Sigmoid colon (tissue), 7 donors: ENCODE data around the gene AHCYL2. TPM values are rescaled to one million over a fixed set of nuclear protein-coding genes. Genes with fewer than 3 reads are reported as not detected.

Experiments used
- DNase-seq: peaks from one replicate; pipeline ENCODE4 v3.0.0-alpha.2; 2019
- H3K27ac ChIP-seq, 4 donors: fragments of 200-600 bp; sonication (generic); one replicate each; pipeline ENCODE4 v1.5.1; 2016 to 2019; ENCODE audit warnings: mild to moderate bottlenecking in 1 of 4
- H3K27me3 ChIP-seq, 3 donors: fragments of 200-600 bp; sonication (generic); one replicate each; pipeline ENCODE4 v1.5.1; 2019; ENCODE audit warnings: mild to moderate bottlenecking in 1 of 3
- H3K36me3 ChIP-seq, 4 donors: fragments of 200-600 bp; sonication (generic); one replicate each; pipeline ENCODE4 v1.5.1; 2016 to 2019
- H3K4me1 ChIP-seq, 4 donors: fragments of 200-600 bp; sonication (generic); one replicate each; pipeline ENCODE4 v1.5.1; 2017 to 2019
- H3K4me3 ChIP-seq, 4 donors: fragments of 200-600 bp; sonication (generic); one replicate each; pipeline ENCODE4 v1.5.1; 2017 to 2019; ENCODE audit warnings: mild to moderate bottlenecking in 2 of 4, moderate library complexity in 1 of 4
- H3K9me3 ChIP-seq, 4 donors: fragments of 200-600 bp in 3 of 4; sonication (generic) in 3 of 4; one replicate each; pipeline versions ENCODE4 v1.5.1 to v1.6.1; 2013 to 2019
- EP300 ChIP-seq, 4 donors: sonication (generic); formaldehyde crosslinking; IDR thresholded peaks; one replicate each; pipeline ENCODE4 v1.6.1; 2017; ENCODE audit warnings: antibody characterized with exemption in 4 of 4
- POLR2A ChIP-seq, 2 donors: fragments of 450-650 bp; IDR thresholded peaks; one replicate each; pipeline ENCODE4 v1.6.1; 2016; ENCODE audit warnings: antibody characterized with exemption in 2 of 2, mild to moderate bottlenecking in 2 of 2, moderate library complexity in 2 of 2
- POLR2AphosphoS5 ChIP-seq, 4 donors: sonication (generic); formaldehyde crosslinking; IDR thresholded peaks; one replicate each; pipeline ENCODE4 v1.6.1; 2017; ENCODE audit warnings: antibody characterized with exemption in 4 of 4
- WGBS, 2 donors: extraction: QIAGEN DNeasy Blood & Tissue Kit; methylation state at CpG; one replicate each; pipeline ENCODE4 v1.1.7; 2013; 5-methylcytosine and 5-hydroxymethylcytosine counted together
- intact Hi-C: fragments of 100-400 bp; cut with DNase I; formaldehyde crosslinking; loops from one replicate; pipeline ENCODE4 v1.15.1; 2023
- polyA plus RNA-seq, 3 donors: library from polyadenylated mRNA; stranded (reverse); fragments of 200-250 nt; gene quantifications; one replicate each; pipeline ENCODE4 v1.2.3, GENCODE V29; 2013
- total RNA-seq, 4 donors: library from RNA; depleted of rRNA; stranded (reverse); fragments of >200 nt; gene quantifications; one replicate each; pipeline ENCODE4 v1.1.0, GENCODE V29; 2016
- TF ChIP-seq, protein P1 (sequence below), 4 experiments: fragments of 450-650 bp in 3 of 4; fragments of 200-600 bp in 1 of 4; IDR thresholded peaks; one replicate each; pipeline ENCODE4 v1.5.1; 2016 to 2019; ENCODE audit warnings: antibody characterized with exemption in 4 of 4, mild to moderate bottlenecking in 3 of 4, moderate library complexity in 2 of 4
- donor health status: healthy with polysubstance abuse.
- donor health status: Bipolar disorder and iron deficiency.
- donor health status: healthy.

The AHCYL2 gene
- total and polyA plus RNA-seq, 7 donors = 12.5 to 219 (median 16.8) TPM

DNA sequence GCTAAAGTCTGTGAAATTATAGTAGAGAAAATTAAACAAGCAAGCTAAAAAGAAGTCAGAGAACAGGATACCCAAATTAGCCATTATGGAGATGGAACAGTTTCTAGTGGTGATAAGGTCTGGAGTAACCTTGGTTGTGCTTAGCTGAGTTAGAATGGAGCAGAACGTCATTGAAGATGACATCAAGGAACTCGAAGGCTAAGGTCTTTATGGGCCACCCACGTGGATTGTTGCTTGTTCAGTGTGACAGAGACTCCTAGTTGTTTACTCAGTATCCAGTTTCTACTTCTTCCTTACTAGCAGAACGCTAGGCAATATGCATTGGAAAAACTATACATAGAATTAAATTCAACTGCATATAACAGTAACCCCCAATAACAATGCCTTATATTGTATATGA lies 39.7 kb downstream of the AHCYL2 start:
- H3K27me3 ChIP-seq = no peaks in the 10 kb centered on the region
- H3K4me1 ChIP-seq = no peaks in the 10 kb centered on the region
- intact Hi-C loops = no loop called here
- WGBS, 2 donors = 68 to 77% methylated on average over 4 of the region's 4 CpGs
- H3K9me3 ChIP-seq = no peaks in the 10 kb centered on the region
- no peak for DNase-seq
- H3K36me3 ChIP-seq = no peaks in the 10 kb centered on the region
- TF ChIP-seq, protein P1, sequence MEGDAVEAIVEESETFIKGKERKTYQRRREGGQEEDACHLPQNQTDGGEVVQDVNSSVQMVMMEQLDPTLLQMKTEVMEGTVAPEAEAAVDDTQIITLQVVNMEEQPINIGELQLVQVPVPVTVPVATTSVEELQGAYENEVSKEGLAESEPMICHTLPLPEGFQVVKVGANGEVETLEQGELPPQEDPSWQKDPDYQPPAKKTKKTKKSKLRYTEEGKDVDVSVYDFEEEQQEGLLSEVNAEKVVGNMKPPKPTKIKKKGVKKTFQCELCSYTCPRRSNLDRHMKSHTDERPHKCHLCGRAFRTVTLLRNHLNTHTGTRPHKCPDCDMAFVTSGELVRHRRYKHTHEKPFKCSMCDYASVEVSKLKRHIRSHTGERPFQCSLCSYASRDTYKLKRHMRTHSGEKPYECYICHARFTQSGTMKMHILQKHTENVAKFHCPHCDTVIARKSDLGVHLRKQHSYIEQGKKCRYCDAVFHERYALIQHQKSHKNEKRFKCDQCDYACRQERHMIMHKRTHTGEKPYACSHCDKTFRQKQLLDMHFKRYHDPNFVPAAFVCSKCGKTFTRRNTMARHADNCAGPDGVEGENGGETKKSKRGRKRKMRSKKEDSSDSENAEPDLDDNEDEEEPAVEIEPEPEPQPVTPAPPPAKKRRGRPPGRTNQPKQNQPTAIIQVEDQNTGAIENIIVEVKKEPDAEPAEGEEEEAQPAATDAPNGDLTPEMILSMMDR (IDR thresholded peaks at IDR 0.05) = no peak
- no peak for TF ChIP-seq POLR2AphosphoS5 (IDR thresholded peaks at IDR 0.05)
- no peak for TF ChIP-seq POLR2A (IDR thresholded peaks at IDR 0.05)
- no peak for TF ChIP-seq EP300 (IDR thresholded peaks at IDR 0.05)
- H3K27ac ChIP-seq = no peak overlapping the region
- no peak overlapping the region for H3K4me3 ChIP-seq

DNA sequence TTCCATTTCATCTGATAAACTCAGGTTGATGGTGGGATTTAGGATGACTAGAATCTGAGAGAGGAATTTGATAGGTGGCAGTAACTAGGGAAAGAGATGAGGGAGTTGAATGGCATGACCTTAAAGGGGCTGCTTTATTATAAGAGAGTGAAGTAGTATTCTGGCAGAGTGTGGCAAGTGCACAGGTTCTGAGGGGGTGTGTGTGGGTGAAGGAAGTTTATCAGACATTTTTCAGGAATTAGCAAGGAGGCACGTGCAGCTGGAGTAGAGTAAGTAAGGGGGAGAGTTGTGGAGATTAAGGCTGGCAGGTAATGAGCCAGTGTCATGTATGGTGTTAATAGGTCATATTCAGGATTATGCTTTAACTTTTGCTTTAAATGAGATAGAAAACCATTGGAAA lies 40.5 kb downstream of the AHCYL2 start:
- no peaks in the 10 kb centered on the region for H3K9me3 ChIP-seq
- WGBS, 2 donors = 85 to 90% methylated on average over 1 of the region's 1 CpG
- no peaks in the 10 kb centered on the region for H3K36me3 ChIP-seq
- DNase-seq = no peak
- H3K4me1 ChIP-seq = no peaks in the 10 kb centered on the region
- H3K27me3 ChIP-seq = no peaks in the 10 kb centered on the region
- no peak overlapping the region for H3K4me3 ChIP-seq
- no peak overlapping the region for H3K27ac ChIP-seq
- intact Hi-C loops = no loop called here
- TF ChIP-seq EP300 (IDR thresholded peaks at IDR 0.05) = no peak
- TF ChIP-seq POLR2A (IDR thresholded peaks at IDR 0.05) = no peak
- TF ChIP-seq, protein P1 (IDR thresholded peaks at IDR 0.05) = no peak
- TF ChIP-seq POLR2AphosphoS5 (IDR thresholded peaks at IDR 0.05) = no peak

DNA sequence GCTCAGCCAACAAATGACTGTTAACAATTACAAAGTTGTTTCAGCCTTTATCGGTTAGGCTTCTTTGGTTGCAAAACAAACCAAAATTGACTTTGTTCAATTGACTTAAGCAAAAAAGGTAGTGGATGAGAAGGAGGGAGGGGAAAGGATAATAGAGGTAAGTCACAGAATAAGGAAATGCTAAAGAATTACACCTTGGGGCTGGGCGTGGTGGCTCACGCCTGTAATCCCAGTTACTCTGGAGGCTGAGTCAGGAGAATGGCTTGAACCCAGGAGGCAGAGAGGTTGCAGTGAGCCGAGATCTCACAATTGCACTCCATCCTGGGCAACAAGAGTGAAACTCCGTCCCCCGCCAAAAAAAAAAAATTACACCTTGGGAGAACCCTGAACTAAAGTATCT lies 41.4 kb downstream of the AHCYL2 start:
- Histone ChIP-seq H3K4me3 (no peak overlapping the region), H3K27ac (no peak overlapping the region), H3K4me1 (no peaks in the 10 kb centered on the region), H3K9me3 (no peaks in the 10 kb centered on the region), H3K36me3 (no peaks in the 10 kb centered on the region), H3K27me3 (no peaks in the 10 kb centered on the region)
- WGBS, 2 donors = 62 to 88% methylated on average over 6 of the region's 6 CpGs
- DNase-seq = no peak
- TF ChIP-seq, protein P1 (IDR thresholded peaks at IDR 0.05) = no peak
- TF ChIP-seq EP300 (IDR thresholded peaks at IDR 0.05) = no peak
- no peak for TF ChIP-seq POLR2A (IDR thresholded peaks at IDR 0.05)
- no peak for TF ChIP-seq POLR2AphosphoS5 (IDR thresholded peaks at IDR 0.05)
- intact Hi-C loops = no loop called here

DNA sequence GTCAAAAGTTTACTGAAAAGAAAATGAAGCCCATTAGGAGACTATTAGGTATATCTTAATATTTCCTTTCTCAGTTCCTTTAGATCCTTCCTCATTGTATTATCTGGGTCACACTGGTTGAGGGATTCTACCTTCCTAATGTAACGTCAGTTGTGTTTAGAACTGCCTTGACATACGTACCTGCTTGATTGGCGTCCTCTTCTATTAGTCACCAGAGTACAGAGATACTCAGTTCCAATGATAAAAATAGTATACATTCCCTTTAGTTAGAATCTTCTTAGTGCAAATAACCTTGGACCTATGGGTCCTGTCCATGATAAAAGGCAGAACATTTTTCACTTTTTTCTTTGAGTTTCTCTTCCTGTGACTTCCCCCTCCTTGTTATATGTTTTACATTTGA lies 45.2 kb downstream of the AHCYL2 start:
- intact Hi-C loops = no loop called here
- Histone ChIP-seq H3K4me1 (no peaks in the 10 kb centered on the region), H3K27me3 (no peaks in the 10 kb centered on the region), H3K27ac (no peak overlapping the region), H3K4me3 (no peak overlapping the region), H3K9me3 (no peaks in the 10 kb centered on the region), H3K36me3 (no peaks in the 10 kb centered on the region)
- no peak for DNase-seq
- 89 to 96% methylated on average over 3 of the region's 3 CpGs for WGBS, 2 donors
- TF ChIP-seq POLR2AphosphoS5 (IDR thresholded peaks at IDR 0.05) (no peak), EP300 (IDR thresholded peaks at IDR 0.05) (no peak), POLR2A (IDR thresholded peaks at IDR 0.05) (no peak)
- TF ChIP-seq, protein P1 (IDR thresholded peaks at IDR 0.05) = no peak
